PC-3 (cell line): ENCODE measurements around the gene C2CD5. TPM values are rescaled to one million over a fixed set of nuclear protein-coding genes. Genes with fewer than 3 reads are reported as not detected.

Experiments used
- ATAC-seq: fragments of 200-7000 bp; cut with Tn5 transposase; 2 replicates; pipeline ENCODE4 v1.9.1; 2020; ENCODE audit warnings: mild to moderate bottlenecking, moderate library complexity
- BruUV-seq: library from RNA; stranded (reverse); fragments of 400-500 nt; replicated peaks from 2 replicates; lab custom pipeline; 2021; lab: Mats Ljungman, UMichigan
- CTCF ChIA-PET: fragments of 300-600 bp; sonication (Branson Sonifier 250); formaldehyde crosslinking; loops from one replicate; lab custom pipeline; 2022; ENCODE audit warnings: antibody characterized with exemption; lab: Charles Lee
- POLR2A ChIA-PET: fragments of 300-600 bp; sonication (Branson Sonifier 250); formaldehyde crosslinking; loops from one replicate; lab custom pipeline; 2022; ENCODE audit warnings: antibody characterized with exemption; ENCODE audit not compliant: unreplicated experiment; lab: Charles Lee
- DNase-seq: peaks from one replicate; pipeline ENCODE4 v3.0.0-alpha.2; 2015
- H2AFZ ChIP-seq: fragments of 300-600 bp; sonication (generic); 2 replicates; pipeline ENCODE4 v1.6.0; 2016; ENCODE audit warnings: antibody characterized with exemption, low read length
- H3F3A ChIP-seq: fragments of 300-600 bp; sonication (generic); one replicate; pipeline ENCODE4 v1.6.0; 2017; ENCODE audit warnings: antibody characterized with exemption, low read length, control low read depth, mild to moderate bottlenecking; ENCODE audit not compliant: unreplicated experiment
- H3K27ac ChIP-seq: fragments of 300-600 bp; sonication (generic); 2 replicates; pipeline ENCODE4 v1.5.1; 2016; ENCODE audit warnings: mild to moderate bottlenecking, low read length
- H3K27me3 ChIP-seq: fragments of 300-600 bp; sonication (generic); 2 replicates; pipeline ENCODE4 v1.6.1; 2016; ENCODE audit warnings: low read length, mixed read lengths
- H3K36me3 ChIP-seq: fragments of 300-600 bp; sonication (generic); 2 replicates; pipeline ENCODE4 v1.6.1; 2016; ENCODE audit warnings: low read depth, mixed run types, low read length, mixed read lengths
- H3K4me1 ChIP-seq: fragments of 300-600 bp; sonication (generic); 2 replicates; pipeline ENCODE4 v1.5.1; 2016; ENCODE audit warnings: low read length; ENCODE audit not compliant: insufficient read depth
- H3K4me2 ChIP-seq: fragments of 300-600 bp; sonication (generic); 2 replicates; pipeline ENCODE4 v1.6.0; 2016; ENCODE audit warnings: low read length
- H3K4me3 ChIP-seq: fragments of 300-600 bp; sonication (generic); 2 replicates; pipeline ENCODE4 v1.5.1; 2016; ENCODE audit warnings: mild to moderate bottlenecking, low read length, mixed read lengths
- H3K79me2 ChIP-seq: fragments of 300-600 bp; sonication (generic); 2 replicates; pipeline ENCODE4 v1.6.1; 2017; ENCODE audit warnings: low read length, mixed read lengths
- H3K9ac ChIP-seq: fragments of 300-600 bp; sonication (generic); 2 replicates; pipeline ENCODE4 v1.6.0; 2016; ENCODE audit warnings: mild to moderate bottlenecking, low read length
- H3K9me2 ChIP-seq: fragments of 300-600 bp; sonication (generic); replicated peaks from 2 replicates; pipeline ENCODE4 v1.6.1; 2016; ENCODE audit warnings: mixed run types, low read length, mixed read lengths
- H3K9me3 ChIP-seq: fragments of 300-600 bp; sonication (generic); 2 replicates; pipeline ENCODE4 v1.6.1; 2016; ENCODE audit warnings: low read length, mixed read lengths
- H4K20me1 ChIP-seq: fragments of 300-600 bp; sonication (generic); 2 replicates; pipeline ENCODE4 v1.6.1; 2016; ENCODE audit warnings: low read length, mixed read lengths
- EZH2 ChIP-seq: fragments of 300-600 bp; sonication (generic); IDR thresholded peaks from one replicate; pipeline ENCODE4 v1.6.1; 2017; ENCODE audit warnings: antibody characterized with exemption, mild to moderate bottlenecking, low read length; ENCODE audit not compliant: unreplicated experiment
- EZH2phosphoT487 ChIP-seq: fragments of 300-600 bp; sonication (generic); IDR thresholded peaks from 2 replicates; pipeline ENCODE4 v1.6.1; 2018; ENCODE audit warnings: mild to moderate bottlenecking, antibody characterized with exemption, low read length, borderline replicate concordance
- intact Hi-C: fragments of 100-400 bp; cut with micrococcal nuclease; formaldehyde crosslinking; loops from 2 replicates; pipeline ENCODE4 v1.9.0; 2023
- total RNA-seq: library from RNA; depleted of rRNA; stranded (reverse); fragments of >200 nt; gene quantifications from 2 replicates; pipeline ENCODE4 v1.2.3, GENCODE V29; 2014
- TF ChIP-seq, protein P1 (sequence below): fragments of 300-600 bp; sonication (generic); conservative IDR thresholded peaks from 2 replicates; pipeline ENCODE4 v1.5.1; 2017; ENCODE audit warnings: antibody characterized with exemption, low read depth, mild to moderate bottlenecking, low read length

The C2CD5 gene
- total RNA-seq, 1 experiment from 2014 or later: 12.7 TPM

DNA sequence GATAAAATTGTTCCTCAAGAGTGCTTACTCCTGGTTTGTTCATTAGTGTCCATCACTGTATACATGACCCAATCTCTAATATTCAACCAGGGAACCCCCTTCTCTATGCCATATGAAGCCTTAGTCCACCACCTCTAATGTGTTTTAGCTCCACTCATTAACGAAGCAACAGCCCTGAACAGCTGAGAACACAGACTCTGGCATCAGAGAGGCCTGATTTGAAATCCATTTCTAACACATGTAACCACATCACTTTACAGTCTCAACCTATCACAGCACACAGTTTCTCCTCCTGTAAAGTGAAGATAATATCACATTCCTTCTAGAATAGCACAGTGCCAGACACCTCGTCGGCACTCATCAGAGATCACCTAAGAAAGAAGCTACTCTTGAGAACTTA lies 64.3 kb downstream of the C2CD5 start:
- ATAC-seq (no peak), DNase-seq (no peak)
- BruUV-seq: no TSS peak
- Histone ChIP-seq H2AFZ (no peak overlapping the region), H4K20me1 (no peaks in the 10 kb centered on the region), H3K4me1 (no peaks in the 10 kb centered on the region), H3K4me2 (no peak overlapping the region), H3K79me2 (no peaks in the 10 kb centered on the region), H3K4me3 (no peak overlapping the region), H3K9ac (no peak overlapping the region), H3K9me3 (no peaks in the 10 kb centered on the region), H3F3A (no peaks in the 10 kb centered on the region), H3K9me2 (no peaks in the 10 kb centered on the region), H3K27me3 (no peaks in the 10 kb centered on the region), H3K36me3 (no peaks in the 10 kb centered on the region; the same call in 1 of the 2 replicates), H3K27ac (no peak overlapping the region)
- POLR2A ChIA-PET: no interaction called here
- intact Hi-C loops: no loop called here
- CTCF ChIA-PET: no interaction called here
- TF ChIP-seq EZH2: no peak

DNA sequence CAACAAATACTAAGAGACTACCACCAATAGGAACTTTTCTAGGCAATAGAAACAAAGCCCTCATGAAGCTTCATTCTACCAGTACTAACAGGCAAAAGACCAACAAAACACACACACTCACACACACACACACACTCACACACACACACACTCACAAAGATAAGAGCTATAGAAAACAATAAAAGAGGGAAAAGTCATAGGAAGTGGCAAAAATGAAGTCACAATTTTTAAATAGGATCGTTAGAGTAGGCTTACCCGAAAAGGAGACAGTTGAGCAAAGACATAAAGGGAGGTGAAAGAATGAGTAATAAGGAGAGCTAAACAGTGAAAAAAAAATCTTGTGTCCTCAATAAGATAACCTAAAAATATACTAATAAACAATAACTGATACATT lies 66.5 kb downstream of the C2CD5 start:
- Histone ChIP-seq H3F3A (no peaks in the 10 kb centered on the region), H2AFZ (no peak overlapping the region), H3K36me3 (no peaks in the 10 kb centered on the region; the same call in 1 of the 2 replicates), H3K27me3 (no peaks in the 10 kb centered on the region), H3K9ac (no peak overlapping the region), H4K20me1 (no peaks in the 10 kb centered on the region), H3K9me3 (no peaks in the 10 kb centered on the region), H3K79me2 (no peaks in the 10 kb centered on the region), H3K4me3 (no peak overlapping the region), H3K4me1 (no peaks in the 10 kb centered on the region), H3K4me2 (no peak overlapping the region), H3K9me2 (no peaks in the 10 kb centered on the region), H3K27ac (no peak overlapping the region)
- DNase-seq (no peak), ATAC-seq (no peak)
- CTCF ChIA-PET: no interaction called here
- TF ChIP-seq, protein P1, sequence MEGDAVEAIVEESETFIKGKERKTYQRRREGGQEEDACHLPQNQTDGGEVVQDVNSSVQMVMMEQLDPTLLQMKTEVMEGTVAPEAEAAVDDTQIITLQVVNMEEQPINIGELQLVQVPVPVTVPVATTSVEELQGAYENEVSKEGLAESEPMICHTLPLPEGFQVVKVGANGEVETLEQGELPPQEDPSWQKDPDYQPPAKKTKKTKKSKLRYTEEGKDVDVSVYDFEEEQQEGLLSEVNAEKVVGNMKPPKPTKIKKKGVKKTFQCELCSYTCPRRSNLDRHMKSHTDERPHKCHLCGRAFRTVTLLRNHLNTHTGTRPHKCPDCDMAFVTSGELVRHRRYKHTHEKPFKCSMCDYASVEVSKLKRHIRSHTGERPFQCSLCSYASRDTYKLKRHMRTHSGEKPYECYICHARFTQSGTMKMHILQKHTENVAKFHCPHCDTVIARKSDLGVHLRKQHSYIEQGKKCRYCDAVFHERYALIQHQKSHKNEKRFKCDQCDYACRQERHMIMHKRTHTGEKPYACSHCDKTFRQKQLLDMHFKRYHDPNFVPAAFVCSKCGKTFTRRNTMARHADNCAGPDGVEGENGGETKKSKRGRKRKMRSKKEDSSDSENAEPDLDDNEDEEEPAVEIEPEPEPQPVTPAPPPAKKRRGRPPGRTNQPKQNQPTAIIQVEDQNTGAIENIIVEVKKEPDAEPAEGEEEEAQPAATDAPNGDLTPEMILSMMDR: no peak
- TF ChIP-seq EZH2phosphoT487 (no peak), EZH2 (no peak)
- intact Hi-C loops: no loop called here
- no TSS peak for BruUV-seq
- POLR2A ChIA-PET: no interaction called here

DNA sequence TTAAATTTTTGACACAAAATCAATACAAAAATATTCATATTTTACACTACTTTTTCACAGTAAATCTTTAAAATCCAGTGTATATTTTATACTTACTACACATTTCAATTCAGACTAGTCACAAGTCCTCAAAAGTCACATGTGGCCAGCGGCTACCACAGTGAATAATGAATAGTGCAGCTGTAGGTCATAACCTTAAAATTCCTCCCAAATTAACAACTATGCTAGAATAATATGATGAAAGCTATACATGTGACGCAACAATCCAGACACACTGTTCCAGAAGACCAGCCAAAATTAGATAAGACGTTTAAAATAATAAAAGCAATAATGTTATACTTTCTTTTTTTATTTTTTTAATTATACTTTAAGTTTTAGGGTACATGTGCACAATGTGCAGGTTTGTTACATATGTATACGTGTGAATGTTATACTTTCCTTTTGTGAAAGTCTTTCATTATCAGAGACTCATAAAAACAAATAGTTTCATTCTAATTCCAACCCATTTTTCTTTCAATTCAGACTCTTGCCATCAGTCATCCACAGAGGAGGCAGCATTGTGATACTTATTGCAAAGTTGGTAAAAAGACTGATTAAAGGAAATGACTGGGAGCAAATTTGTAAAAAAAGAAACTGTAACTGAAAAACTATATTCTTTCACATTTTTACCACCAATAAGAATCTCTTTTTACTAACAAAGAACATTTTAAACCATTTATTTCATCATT lies 67.0 kb downstream of the C2CD5 start:
- Histone ChIP-seq H3K36me3 (no peaks in the 10 kb centered on the region; the same call in 1 of the 2 replicates), H3K79me2 (no peaks in the 10 kb centered on the region), H3K27me3 (no peaks in the 10 kb centered on the region), H3K4me2 (no peak overlapping the region), H3K9ac (no peak overlapping the region), H3K9me3 (no peaks in the 10 kb centered on the region), H3K9me2 (no peaks in the 10 kb centered on the region), H2AFZ (no peak overlapping the region), H3K4me3 (no peak overlapping the region), H3F3A (no peaks in the 10 kb centered on the region), H4K20me1 (no peaks in the 10 kb centered on the region), H3K4me1 (no peaks in the 10 kb centered on the region), H3K27ac (no peak overlapping the region)
- ChIA-PET POLR2A (no interaction called here), CTCF (no interaction called here)
- no TSS peak for BruUV-seq
- no peak for ATAC-seq
- intact Hi-C loops: no loop called here
- TF ChIP-seq EZH2phosphoT487 (no peak), EZH2 (no peak)
- TF ChIP-seq, protein P1: no peak
- DNase-seq: no peak
